Stimulated activated CD8-positive, alpha-beta memory T cell treated with anti-CD3 and anti-CD28 coated beads, Interleukin-2, amount 100 ng/mL, for 48 hours (primary cell): ENCODE data around the gene CUEDC2.

Experiments
- DNase-seq, 2 donors: peaks; one replicate each; pipeline ENCODE4 v3.0.0-alpha.2; 2020; ENCODE audit warnings: low read depth in 2 of 2

Gene CUEDC2

GRCh38 chr10:102432162-102432950 is at the start of gene CUEDC2:
TSS of gene CUEDC2 (minus strand) at chr10:102432574. CDS start at chr10:102425188, 7,386 bp downstream.
- DNase-seq: peak; percentile 94 to 98

- no peak for DNase-seq
These were observed 48.0 kb upstream of the CUEDC2 start for GRCh38 chr10:102480396-102480795.

- DNase-seq: no peak
These were observed 47.3 kb upstream of the CUEDC2 start for GRCh38 chr10:102479651-102480050.

GRCh38 chr10:102476466-102477141 is 44.2 kb upstream of the CUEDC2 start:
- no peak for DNase-seq

- DNase-seq: no peak
These were observed 43.2 kb upstream of the CUEDC2 start for GRCh38 chr10:102475451-102476040.

- no peak for DNase-seq
These were observed 41.3 kb upstream of the CUEDC2 start for GRCh38 chr10:102473445-102474331.

- DNase-seq: no peak
These were observed 38.5 kb upstream of the CUEDC2 start for GRCh38 chr10:102470579-102471546.

- no peak for DNase-seq
These were observed 36.3 kb upstream of the CUEDC2 start for GRCh38 chr10:102468683-102469082.

GRCh38 chr10:102467971-102468438 is 35.6 kb upstream of the CUEDC2 start:
- no peak for DNase-seq

- DNase-seq: no peak
These were observed 34.9 kb upstream of the CUEDC2 start for GRCh38 chr10:102467318-102467717.

- no peak for DNase-seq
These were observed 33.1 kb upstream of the CUEDC2 start for GRCh38 chr10:102465466-102465865.

- no peak for DNase-seq
These were observed 31.6 kb upstream of the CUEDC2 start for GRCh38 chr10:102463983-102464382.

GRCh38 chr10:102462512-102463054 is 30.2 kb upstream of the CUEDC2 start:
- no peak for DNase-seq

GRCh38 chr10:102461187-102462054 is 29.0 kb upstream of the CUEDC2 start:
- peak; percentile 92 to 95 for DNase-seq

- DNase-seq: no peak
These were observed 28.4 kb upstream of the CUEDC2 start for GRCh38 chr10:102460836-102461186.

GRCh38 chr10:102458656-102459055 is 26.3 kb upstream of the CUEDC2 start:
- DNase-seq: no peak

GRCh38 chr10:102457591-102458150 is 25.3 kb upstream of the CUEDC2 start:
- DNase-seq: no peak

- no peak for DNase-seq
These were observed 23.6 kb upstream of the CUEDC2 start for GRCh38 chr10:102455893-102456471.
